GM18868 (cell line): ENCODE results near the gene THEM5.

Experiments used
- ATAC-seq: cut with Tn5 transposase; IDR thresholded peaks from one replicate; pipeline ENCODE4 v1.9.1; 2021; ENCODE audit warnings: mild to moderate bottlenecking, moderate library complexity; ENCODE audit not compliant: unreplicated experiment

The THEM5 gene

GRCh38 chr1:151841141-151841540 lies 12.4 kb downstream of the THEM5 start:
- no peak for ATAC-seq

GRCh38 chr1:151840421-151840820 lies 13.1 kb downstream of the THEM5 start:
- no peak for ATAC-seq

DNA sequence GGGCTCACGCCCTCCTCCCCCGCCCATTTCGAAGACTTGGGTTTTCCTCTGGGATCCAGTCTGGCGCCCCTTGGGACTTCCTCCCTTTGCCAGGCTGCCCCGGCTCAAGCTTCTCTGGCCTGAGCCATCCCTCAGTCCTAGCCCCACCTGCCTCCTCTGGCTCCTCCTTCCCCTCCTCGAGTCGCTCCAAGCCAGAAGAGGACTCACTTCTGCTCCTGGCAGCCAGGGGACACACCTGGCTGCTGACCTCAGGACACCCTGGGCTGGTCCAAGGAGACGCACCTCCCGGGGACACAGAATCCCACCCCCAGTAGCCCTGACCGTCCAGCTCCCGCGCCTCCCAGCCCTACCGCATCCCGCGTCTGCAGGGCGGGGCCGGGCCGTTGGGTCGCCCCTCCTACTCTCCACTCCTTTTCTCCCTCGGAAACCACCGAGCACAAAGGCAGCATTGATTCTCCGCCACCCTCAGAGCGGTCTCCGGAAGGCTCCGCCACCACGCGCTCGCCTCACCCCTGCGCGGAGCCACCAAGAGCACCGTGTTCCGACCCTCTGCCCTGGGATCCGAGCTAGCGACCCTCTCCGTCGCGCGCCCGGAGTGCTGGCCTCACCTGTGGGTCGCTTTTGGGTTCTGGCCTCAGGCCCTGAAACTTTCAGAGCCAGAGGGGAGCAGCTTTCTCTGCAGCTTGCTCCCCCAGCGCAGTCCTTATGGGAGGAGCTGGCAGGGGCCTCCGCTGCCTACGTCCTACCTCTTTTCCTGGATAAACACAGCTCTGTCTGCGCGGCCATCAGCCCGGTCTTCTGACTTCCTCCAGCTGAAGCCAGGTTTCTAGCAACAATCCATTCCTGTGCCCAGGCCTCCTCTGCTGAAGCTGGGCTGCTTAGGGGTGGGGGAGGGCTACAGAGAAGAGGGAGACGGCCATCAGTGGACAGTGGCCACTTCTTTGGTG lies 13.8 kb downstream of the THEM5 start, which contains the start of gene C2CD4D:
TSS of gene C2CD4D (minus strand) at position 364 of the 947 bp plus-strand sequence. CDS start 831 bp downstream, outside the sequence.
- ATAC-seq: peak; percentile 67

GRCh38 chr1:151839082-151839412 lies 14.5 kb downstream of the THEM5 start:
- ATAC-seq: no peak

- ATAC-seq: no peak
These were observed 15.1 kb downstream of the THEM5 start for GRCh38 chr1:151838222-151839081.

GRCh38 chr1:151837884-151838221 lies 15.7 kb downstream of the THEM5 start:
- ATAC-seq: no peak

DNA sequence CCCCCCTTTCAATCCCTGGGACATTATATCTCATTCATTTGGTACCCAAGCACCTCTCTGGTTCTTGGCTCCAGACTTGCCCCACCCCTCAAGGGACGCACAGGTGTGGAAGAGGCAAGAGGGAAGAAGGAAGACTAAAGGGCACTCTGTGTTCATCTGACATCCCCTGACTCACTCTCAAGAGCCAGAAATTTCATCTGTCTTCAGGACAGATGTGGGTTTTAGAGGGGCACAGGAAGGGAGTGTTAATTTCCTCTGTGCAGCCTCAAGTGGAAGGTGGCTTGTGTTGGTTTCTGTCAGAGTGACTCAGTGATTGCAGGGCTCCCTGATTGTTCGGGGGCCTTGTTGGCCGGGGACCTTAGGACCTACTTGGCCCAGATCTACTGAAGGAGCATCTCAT lies 16.3 kb downstream of the THEM5 start:
- no peak for ATAC-seq

DNA sequence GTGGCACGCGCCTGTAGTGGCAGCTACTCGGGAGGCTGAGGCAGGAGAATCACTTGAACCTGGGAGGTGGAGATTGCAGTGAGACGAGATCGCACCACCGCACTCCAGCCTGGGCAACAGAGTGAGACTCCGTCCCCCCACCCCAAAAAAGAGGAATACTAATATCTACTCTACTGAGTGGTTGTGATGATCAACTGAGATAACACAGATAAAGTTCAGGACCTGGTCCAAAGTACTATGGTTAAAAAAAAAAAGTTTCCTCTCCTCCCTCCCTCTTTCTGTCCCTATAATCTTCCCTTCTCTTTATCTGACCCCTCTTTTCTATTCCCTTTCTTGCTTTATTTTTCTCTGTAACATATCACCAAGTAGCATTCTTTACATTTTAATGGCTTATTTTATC lies 17.9 kb downstream of the THEM5 start:
- ATAC-seq: no peak

DNA sequence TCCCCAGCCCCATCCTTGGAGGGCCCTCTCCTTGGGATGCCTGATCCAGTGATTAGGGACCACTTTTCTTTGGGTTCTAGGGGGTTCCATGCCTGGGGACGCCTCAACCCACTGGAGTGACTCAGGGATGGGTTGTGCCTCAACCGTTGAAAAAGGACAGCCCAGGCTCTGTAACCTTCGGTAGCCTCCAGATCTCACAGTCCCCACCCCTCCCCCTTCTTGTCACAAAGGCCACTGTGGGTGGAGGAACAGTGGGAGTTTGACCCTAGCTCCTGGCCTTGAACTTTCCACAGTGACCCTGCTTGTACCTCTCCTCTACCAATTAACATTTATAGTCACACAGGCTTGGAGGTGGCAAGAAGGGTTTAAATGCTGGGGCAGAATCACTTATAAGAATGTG lies 19.3 kb downstream of the THEM5 start:
- no peak for ATAC-seq

- no peak for ATAC-seq
These were observed 20.2 kb downstream of the THEM5 start for GRCh38 chr1:151833172-151833900.

DNA sequence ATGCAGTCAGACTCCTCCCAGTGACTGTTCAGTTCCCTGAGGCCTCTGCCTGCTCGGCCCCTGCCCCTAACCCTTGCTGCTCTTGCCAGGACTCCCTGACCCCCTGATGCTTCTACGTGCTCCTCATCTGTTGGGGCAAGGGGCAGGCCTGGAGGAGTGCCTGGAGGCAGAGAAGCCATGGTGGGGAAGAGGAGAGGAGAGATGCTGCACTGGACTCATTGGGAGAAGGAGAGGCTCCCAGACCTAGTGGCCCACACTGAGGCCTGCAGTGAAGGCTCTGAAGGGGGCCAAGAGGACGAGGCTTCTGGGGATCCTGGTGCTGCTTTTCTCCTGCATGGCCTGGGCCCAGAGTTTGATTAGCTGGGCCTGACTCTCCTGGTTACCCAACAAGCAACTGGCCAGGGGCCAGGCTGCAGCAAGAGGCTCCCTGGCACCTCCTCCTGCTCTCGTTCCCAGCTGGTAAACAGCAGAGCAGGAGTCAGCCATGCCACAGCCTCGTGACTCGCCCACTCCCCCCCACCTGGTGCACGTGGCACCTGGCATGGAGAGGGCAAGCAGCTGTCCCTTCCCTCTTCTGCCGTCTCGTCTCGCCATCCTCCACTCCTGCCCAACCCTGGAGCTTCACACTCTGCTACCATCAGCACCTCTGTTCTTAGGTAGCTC lies 21.1 kb downstream of the THEM5 start:
- ATAC-seq: no peak

DNA sequence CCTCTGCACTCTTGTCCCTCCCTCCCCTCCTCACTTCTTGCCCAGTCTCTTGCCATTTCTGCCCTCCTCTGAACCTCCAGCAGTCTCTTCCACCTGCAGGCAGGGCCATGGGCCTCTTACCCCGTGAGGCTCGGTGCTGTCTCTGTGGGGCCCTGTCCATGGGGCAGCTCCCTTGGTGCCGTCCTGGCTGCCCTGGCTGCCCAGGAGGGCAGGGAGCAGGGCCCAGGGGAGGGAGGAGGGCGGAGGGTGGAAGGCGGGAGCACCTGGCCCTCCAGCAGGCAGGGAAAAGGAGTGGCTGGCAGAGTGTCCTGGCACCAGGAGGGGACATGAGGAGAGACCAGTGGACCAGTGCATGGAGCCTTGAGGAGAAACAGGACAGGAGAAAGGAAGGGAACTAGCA lies 21.9 kb downstream of the THEM5 start, which contains the start of gene RORC:
TSS of gene RORC (minus strand) at position 198 of the 400 bp plus-strand sequence. CDS start at position 160, 38 bp downstream.
- no peak for ATAC-seq

- no peak for ATAC-seq
These were observed 22.3 kb downstream of the THEM5 start for GRCh38 chr1:151831256-151831591.

DNA sequence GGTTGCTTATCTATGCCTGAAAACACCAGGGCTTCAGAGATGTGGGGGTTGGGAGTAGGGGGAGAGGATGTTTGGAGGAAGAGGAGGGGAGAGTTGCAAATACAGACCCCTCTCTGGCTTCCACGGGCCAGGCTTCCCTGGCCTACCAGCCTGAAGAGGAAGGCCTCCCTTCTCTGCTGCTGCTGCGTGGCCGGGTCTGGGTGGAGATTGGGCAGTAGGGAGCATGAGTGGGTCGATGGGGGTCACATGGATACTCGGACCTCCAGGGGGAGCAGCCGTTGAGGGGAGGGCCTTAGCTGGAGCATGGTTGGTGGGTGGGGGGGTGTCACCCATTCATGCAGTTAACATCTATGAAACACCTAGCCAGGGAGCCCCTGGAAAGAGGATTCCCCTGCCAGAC lies 23.5 kb downstream of the THEM5 start:
- no peak for ATAC-seq

- ATAC-seq: no peak
These were observed 24.0 kb downstream of the THEM5 start for GRCh38 chr1:151829352-151830046.

DNA sequence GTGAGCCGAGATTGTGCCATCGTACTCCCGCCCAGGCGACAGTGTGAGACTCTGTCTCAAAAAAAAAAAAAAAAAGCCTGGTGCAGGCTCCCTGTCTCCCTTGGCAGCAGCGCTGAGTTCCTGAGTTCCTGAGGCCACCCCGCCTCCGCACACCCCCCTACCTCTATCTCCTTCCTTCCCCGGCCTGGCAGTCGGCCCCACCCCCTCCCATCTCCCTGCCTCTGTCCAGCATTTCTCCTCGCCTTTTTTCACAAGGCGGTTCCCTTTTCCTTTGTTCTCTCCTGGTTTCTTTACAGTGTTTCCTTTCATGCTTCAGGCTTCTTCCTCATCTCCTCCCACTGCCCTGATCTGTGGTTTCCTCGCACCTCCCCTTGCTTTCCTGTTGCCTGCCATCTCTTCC lies 24.6 kb downstream of the THEM5 start:
- ATAC-seq: no peak

DNA sequence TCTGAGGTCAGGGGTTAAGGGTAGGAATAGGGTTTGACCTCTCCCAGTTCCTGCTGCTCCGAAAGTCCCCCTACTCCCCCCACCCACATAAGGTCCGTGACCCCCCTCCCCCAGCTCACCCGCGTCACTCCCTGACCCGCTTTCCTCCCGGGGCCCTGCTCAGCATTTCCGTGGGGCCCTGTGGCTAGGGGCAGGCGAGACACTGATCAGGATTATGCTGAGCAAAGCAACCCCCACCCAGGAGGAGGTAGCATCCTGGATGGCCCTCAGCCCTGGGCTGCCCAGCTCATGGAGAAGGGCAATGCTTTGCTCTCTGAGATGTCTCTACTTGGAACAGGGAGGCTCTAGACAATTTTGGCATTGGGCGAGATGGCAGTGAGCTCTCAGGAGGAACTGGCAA lies 25.7 kb downstream of the THEM5 start:
- no peak for ATAC-seq

GRCh38 chr1:151825751-151826660 lies 27.5 kb downstream of the THEM5 start:
- no peak for ATAC-seq

GRCh38 chr1:151825204-151825603 lies 28.3 kb downstream of the THEM5 start:
- ATAC-seq: no peak
